CD4-positive, alpha-beta T cell treated with Interleukin-6 at 100 ng/mL for 8 hours (primary cell): ENCODE results near the gene EPAS1.

Experiments used
- DNase-seq: peaks from one replicate; pipeline ENCODE4 v3.0.0-alpha.2; 2020; ENCODE audit warnings: mixed read lengths, low spot score

EPAS1 gene

DNA sequence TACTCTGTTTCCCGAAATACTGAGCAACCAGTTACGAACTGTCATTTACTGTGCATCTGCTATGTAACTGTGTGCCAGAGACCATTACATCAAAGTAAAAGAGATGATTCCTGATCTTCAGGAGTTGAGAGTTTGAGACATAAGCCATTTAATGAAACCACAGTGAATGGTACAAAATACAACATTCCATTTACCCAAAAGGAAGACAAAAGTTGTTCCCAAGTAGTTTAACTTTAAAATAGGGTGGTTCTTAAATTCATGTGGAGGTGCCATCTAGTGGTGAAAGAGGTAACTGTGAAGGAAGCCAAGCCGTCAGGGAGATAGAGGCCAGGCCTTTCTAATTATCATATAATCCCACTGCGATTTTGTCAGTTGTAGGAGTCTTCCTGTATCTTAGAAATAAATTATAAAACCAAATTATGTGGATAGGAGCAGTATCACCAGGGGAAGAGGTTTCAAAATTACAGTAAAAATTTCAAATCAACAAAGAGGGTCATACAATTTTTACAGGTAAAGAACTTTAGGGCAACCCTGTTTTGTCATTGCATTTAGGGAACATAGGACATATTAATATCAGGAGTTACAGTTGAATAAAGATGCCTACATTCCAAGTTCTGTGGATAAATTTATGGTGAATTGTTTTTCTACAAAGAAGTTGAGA, 67.7 kb downstream of the EPAS1 start:
- peak; percentile 55 for DNase-seq

DNA sequence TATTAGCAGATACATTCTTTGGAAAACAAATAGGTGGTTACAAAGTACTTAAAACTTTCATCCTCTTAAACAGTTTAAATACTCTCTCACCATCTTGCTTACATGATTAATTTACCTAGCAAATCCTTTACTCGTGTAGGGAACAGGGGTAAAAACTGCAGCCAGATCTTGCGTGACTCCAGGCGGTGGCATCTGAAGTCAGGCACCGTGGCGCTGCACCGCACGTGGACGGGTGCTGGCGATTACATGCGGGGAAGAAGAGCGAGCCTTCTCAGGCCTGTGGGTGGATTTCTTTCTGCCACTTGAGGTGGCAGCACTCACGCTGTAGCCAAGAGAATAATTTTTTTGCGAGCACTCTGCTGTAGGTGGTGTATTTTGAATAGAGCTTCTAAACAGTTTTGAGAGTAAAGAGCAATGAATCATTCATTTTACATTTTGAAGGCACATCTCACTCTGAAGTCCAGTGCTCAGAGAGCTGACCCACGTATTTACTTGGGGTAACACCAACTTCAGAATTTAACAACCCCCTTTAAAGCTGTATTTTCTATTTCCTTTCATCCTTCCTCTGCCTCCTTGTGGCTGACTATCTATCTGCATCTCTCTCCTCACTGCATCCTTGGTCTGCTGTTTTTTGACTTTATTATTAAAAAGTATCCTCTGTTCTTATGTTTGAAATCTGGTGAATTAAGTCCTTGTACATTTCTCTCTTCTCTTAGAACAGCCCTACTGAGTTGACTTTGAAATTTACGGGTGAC, 68.9 kb downstream of the EPAS1 start:
- no peak for DNase-seq

DNA sequence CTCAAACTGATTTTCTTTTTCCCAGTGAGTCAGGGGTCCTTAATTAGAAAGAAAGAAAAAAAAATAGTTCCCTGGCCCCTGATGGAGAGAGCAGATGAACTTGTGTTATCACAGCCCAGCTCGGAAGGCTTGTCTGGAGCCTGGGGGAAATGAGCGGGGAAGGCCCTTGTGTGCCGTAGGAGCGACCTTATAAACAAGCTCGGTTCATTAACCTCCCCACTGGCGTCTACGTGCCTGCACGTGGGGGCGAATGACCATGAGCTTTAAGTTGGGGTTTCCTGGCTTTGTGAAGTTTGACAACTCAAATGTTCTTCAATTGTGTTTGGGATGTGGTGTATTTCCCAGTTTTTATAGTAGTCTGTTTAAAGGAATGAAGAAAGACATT, 69.5 kb downstream of the EPAS1 start:
- no peak for DNase-seq

DNA sequence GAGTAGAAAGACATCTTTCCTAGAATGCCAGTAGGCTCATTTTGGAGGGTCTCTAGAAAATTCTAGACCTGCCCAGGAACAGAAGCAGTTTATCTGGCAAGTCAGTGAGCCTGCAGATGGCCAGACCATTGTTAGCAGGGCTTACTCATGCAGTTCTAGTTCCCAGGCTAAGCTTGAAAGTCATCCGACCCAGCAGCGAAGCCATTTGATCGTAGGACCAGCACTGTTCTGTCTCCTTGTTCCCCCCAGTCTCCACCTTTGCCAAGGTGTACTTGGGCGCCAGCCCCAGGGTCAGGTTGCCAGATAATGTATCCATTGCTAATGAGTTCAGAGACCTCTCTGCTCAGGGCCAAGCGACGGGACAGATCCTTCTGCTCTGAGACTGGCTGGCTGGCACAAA, 70.1 kb downstream of the EPAS1 start:
- DNase-seq = no peak

DNA sequence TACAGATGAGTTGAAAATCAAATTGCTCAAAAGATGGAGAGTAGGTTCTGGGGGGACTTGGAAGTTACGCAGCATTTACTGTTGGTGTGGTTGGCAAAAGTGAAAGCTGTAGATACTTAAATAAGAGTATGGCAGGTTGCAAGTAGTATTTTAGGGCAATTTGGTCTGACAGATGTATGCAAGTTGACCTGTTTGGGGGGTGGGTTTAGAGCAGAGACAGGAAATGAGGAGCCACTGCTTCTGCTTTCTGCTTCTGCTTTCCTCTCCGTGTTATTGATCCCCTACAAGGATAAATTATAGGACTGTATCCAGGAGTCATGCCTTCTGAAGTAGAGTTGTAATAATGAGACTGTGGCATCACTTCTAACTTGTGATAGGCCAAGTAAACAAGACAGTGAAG, 71.2 kb downstream of the EPAS1 start:
- no peak for DNase-seq

DNA sequence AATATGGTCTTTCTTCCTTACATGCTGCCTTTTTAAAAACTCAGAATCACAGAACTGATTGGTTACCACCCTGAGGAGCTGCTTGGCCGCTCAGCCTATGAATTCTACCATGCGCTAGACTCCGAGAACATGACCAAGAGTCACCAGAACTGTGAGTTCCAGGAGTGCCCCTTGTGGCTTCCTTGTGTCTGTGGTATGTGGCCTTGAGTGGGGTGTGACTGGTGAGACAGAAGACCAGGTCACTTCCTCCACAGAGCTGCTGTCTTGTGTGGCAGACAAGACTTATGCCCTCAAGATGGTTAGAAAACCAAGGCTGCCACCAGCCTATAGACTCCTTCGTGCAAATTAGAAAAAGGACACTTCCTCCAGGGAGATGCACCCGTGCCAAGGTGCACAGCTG, 72.6 kb downstream of the EPAS1 start:
- no peak for DNase-seq

DNA sequence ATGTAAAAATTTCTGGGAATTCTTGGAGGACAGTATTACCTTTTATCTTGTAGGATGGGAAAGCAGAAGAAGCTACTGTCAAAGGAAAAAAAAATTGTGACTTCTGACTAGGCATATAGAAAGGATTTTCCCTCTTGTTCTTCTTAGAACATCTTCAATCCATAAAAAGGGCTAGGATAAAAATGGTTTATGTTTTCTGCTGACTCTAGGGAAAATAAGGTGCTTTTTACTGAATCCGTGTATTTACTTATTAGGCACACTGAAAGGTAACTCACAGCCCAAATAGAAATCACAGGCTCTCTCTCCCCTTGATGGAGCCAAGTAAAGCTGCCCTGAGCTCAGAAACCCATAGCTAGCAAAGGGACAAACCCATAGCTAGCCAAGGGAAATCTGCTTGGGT, 74.6 kb downstream of the EPAS1 start:
- DNase-seq = no peak

DNA sequence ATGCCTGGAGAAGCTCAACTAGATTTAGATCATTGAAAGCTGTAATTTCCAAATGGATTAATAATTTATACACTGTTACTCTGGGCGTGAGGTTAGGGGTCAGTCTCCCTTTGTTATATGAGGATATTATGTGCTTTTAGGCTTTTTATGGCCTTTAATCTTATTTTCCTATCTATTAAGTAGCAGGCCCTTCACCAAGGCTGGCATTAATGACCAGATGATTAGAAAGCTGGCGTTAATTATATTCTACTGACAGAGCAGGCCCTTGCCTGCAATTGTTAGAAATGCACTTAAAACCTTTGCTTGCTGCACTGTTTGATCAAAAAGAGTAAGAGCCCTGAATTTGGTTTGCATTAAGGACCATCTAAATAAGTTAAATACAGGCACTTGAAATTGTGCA, 75.3 kb downstream of the EPAS1 start:
- no peak for DNase-seq

DNA sequence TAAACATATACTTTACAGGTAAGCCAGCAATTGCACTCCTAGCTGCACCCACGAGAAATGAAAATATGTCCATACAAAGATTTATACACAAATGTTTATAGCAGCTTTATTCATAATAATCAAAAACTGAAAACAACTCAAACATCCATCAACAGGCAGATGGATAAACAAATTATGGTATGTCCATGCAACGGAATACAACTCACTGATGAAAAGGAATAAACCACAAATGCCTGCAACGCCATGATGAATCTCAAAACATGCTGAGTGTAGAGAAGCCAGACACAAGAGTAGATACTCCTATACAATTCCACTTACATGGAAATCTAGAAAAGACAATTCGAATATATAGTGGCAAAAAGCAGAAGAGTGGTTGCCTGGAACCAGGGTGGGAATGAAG, 76.0 kb downstream of the EPAS1 start:
- DNase-seq = no peak

DNA sequence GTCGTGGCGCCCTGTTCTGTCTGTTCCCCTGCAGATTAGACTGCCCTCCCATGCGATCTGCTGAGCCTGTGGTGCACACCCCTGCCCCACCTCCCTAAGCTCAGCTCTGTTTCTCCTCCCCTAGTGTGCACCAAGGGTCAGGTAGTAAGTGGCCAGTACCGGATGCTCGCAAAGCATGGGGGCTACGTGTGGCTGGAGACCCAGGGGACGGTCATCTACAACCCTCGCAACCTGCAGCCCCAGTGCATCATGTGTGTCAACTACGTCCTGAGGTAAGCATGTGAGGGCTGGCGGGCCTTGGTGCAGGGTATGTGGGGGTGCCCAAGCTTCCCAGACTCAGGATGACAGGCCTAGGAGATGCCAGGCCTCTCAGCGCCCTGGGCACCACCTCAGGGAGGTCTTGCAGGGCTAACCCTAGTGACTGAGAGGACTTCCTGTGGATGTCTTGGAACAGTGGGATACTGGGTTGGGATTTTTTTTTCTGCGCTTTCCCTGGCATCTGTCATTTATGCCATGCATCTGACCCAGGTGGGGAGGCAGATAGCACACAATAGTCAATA, 78.4 kb downstream of the EPAS1 start:
- no peak for DNase-seq

DNA sequence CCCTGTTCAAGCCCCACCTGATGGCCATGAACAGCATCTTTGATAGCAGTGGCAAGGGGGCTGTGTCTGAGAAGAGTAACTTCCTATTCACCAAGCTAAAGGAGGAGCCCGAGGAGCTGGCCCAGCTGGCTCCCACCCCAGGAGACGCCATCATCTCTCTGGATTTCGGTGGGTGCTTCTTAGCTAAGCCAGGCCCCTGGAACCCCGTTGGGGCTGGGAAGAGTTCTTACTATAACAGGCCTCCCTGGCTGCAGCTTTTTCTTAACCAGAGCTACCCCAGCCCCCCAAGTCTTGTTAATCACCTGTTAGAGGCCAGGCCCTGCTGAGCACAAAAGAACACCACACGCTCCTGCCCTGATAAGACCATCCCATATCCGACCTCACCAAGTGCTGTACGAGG, 79.4 kb downstream of the EPAS1 start:
- DNase-seq = no peak

DNA sequence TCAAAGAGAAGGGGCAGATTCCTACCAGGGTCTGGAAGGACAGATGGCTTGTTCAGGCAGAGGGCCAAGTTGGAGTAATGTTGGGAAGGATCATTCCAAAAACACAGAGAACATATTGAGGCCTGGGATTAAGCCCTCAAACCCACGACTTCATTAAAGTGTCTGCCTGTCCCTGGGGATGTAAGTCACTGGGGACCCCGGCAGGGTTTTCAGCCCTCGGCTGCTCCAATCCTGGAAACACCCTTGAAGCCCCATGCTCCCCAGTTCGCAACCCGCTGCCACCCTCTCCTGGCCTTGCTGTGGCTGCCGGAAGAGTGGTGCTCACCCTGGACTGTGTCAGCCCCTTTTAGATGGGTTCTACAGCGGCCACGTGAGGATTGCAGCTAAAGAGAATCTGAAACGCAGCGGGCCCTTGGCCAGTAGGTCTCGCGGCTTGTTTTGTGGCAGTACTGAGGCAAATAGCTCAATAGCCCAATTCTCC, 79.9 kb downstream of the EPAS1 start:
- DNase-seq = no peak

DNA sequence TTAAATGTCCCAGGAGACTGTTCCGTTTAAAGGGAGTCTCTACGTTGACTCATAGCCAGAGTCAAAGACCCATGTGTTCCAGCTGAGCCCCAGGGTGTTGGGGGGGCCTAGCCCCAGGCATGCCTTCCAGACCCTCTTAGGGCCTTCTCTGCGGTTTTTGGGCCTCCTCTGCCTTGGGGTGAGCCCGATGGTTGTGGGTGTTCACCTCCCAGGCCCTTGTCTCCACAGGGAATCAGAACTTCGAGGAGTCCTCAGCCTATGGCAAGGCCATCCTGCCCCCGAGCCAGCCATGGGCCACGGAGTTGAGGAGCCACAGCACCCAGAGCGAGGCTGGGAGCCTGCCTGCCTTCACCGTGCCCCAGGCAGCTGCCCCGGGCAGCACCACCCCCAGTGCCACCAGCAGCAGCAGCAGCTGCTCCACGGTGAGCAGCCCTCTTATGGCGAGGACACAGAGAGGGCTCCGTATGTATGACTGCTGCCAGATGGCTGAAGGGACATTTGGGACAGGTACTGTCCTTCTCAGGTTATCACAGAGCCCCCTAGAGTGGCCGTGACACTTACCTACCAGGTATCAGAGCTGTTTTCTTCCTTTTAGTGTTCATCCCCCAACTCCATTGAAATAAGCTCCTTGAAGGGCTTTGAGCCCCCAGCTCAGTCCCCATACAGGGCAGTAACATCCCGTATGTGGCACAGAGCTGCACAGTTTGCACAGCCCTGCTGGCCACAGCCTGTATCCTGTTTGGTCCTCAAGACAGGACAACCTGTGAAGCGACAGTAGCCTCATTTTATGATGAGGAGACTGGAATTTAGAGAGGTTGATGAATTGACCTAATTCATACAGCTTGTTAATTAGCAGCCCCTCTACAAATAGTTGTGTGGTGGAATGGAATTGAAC, 80.7 kb downstream of the EPAS1 start:
- no peak for DNase-seq

DNA sequence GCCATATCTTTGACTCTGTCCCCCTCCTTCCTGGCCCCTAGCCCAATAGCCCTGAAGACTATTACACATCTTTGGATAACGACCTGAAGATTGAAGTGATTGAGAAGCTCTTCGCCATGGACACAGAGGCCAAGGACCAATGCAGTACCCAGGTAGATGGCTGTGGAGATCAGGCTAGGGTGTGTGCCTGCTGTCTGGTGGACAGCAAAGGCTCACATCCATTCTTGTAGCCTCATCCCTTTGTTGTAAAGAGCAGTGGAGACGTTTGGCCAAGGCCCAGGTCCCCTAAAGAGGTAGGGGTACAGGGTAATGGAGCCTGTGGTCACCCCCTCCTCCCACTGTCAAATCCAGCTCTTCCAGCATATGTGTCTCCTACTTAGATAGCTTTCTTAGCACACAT, 81.4 kb downstream of the EPAS1 start:
- no peak for DNase-seq

DNA sequence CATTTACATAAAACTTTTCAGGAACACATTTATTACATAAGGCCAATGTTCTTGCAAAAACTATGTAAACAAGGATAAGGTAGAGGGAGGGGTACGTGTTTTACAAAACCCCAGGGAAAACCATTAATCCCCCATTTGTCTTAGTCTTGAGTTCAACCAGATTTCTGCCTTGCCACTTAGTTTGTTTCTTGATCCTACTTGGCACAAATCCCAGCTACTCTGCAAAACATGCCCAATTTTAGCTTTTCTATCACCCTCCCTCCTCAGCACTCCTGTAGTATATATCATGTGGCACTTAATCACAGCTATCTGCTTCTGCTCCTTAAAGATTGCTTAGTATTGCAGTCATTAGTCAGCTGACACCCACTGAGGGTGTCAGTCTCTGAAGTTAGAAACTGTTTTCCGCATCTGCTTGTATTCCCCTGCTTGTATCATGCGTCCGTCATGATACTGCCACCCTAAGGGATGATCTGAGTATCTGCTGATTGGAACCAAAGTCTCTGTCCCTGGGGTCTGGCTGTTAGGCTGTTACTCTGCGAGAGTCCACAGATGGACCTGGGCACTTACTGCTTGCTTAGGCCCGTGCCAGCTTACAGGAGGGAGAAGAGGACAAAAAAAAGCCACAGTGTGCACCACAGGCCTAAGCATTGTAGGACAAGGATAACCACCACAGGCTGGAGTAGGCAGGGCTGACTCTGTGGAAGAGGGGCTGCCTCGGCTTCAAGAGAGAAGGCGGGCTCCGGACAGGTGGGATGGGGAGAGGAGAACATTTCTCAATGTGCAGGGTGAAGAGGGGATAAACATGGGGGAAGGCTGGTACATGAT, 82.2 kb downstream of the EPAS1 start:
- DNase-seq = no peak

DNA sequence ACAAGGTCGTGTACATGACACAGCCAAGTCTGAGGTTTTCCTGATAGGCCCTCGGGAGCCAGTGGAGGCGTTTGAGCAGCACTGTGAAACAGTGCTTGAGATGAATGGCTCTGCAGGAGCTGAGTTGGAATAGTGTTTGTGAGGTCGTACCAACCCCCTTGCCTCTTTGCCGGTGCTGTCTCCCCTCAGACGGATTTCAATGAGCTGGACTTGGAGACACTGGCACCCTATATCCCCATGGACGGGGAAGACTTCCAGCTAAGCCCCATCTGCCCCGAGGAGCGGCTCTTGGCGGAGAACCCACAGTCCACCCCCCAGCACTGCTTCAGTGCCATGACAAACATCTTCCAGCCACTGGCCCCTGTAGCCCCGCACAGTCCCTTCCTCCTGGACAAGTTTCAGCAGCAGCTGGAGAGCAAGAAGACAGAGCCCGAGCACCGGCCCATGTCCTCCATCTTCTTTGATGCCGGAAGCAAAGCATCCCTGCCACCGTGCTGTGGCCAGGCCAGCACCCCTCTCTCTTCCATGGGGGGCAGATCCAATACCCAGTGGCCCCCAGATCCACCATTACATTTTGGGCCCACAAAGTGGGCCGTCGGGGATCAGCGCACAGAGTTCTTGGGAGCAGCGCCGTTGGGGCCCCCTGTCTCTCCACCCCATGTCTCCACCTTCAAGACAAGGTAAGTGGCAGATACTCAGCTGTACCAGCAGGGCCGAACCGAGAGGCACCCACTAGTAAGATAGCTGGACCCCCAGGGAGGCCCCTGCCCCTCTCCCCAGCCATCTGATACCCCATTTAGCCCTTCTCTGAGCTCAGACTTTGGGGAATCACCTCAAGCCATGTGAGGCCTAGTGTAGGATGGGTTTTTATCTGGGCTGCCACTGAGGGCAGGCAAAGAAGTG, 83.1 kb downstream of the EPAS1 start:
- no peak for DNase-seq

DNA sequence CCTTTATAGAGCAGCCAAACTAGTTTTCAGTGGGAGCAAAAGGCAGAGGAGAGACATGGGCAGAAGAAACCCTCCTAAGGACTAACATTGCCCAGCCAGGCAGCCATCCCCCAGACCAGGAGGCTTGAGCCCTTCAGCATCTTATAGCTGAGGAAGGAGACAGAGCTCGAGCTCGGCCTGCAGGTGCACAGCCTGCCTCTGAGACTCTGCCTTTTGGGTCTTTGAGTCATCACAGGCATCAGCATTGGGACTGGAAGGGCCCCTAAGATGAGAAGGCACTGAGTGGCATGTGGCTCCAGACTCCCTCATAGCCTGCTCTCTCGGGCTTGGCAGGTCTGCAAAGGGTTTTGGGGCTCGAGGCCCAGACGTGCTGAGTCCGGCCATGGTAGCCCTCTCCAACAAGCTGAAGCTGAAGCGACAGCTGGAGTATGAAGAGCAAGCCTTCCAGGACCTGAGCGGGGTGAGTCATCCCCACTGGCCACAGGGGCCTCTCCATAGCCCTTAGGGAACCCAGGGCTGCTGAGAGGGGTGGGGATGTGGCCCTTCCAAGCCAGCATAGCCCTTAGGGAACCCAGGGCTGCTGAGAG, 84.1 kb downstream of the EPAS1 start:
- DNase-seq = no peak

DNA sequence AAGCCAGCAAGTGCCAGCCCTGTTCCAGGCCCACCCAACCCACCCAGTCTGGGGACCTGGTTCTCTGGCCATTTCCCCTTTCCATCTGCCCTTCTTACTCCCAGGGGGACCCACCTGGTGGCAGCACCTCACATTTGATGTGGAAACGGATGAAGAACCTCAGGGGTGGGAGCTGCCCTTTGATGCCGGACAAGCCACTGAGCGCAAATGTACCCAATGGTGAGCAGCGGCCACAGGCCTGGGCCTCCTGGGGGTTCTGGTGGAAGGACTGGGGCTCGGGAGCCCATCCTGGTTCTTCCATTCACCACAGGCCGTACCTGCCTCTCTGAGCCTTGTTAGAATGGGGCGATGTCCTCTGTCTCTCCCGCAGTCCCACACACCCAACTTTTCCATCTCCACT, 84.7 kb downstream of the EPAS1 start:
- DNase-seq = no peak

DNA sequence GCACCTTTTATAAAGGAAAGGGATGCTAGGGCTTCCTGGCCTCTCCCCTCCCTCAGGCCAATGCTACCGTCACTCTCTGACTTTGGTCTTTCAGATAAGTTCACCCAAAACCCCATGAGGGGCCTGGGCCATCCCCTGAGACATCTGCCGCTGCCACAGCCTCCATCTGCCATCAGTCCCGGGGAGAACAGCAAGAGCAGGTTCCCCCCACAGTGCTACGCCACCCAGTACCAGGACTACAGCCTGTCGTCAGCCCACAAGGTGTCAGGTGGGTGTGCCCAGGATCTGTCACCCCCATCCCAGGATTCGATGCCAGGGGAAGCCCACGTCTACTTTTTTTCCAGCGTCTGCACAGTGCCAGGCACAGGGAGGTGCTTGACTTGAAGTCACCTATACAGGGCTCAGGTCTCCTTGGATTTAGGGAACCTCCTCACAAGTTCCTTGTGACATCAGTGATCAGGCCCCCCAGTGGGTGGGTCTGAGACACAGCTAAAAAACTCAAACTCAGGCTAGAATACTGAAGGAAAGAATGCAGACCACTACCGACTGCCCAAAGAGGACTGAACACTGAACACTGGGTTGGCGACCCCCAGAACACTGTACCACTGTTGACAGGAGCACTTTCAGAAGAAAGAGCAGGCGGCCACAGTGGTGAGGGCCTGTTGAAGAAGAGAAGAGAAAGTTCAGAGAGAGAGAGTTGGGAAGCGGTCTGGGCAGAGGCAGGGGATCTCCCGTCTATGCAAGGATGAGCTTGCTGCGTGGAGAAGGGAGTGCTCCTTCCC, 85.3 kb downstream of the EPAS1 start:
- DNase-seq = no peak

DNA sequence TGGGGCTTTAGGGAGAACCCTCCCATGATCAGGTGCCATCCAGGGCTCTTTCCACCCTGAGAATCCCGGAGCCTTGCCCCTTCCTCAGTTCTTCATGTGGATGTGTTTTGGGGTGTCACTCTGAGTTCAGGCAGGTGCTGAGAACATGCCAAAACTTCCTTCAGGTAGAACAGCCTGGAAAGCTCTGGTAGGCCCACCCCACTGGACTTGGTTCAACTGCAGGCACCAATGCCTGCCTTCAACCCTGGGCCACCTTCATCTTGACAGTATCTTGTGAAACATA, 85.8 kb downstream of the EPAS1 start:
- DNase-seq = no peak
